LHCN-M2 (cell line): ENCODE measurements around the gene CD320. TPM values are rescaled to one million over a fixed set of nuclear protein-coding genes. Genes with fewer than 3 reads are reported as not detected.
"Not testable (repeated sequence)": the region's sequence is repeated elsewhere in the genome, so short reads cannot be mapped to it uniquely, and the experiment has no call there.

Source experiments
- DNase-seq: peaks from one replicate; pipeline ENCODE4 v3.0.0-alpha.2; 2012; ENCODE audit warnings: low read depth
- polyA plus RNA-seq: library from polyadenylated mRNA; unstranded; fragments of >200 nt; gene quantifications from one replicate; pipeline ENCODE4 v1.2.1, GENCODE V29; 2012; ENCODE audit warnings: missing spikeins
- total RNA-seq: library from RNA; depleted of rRNA; stranded (reverse); fragments of >200 nt; gene quantifications from 2 replicates; pipeline ENCODE4 v1.2.3, GENCODE V29; 2014; rRNA removed

Gene CD320
- 157 and 165 TPM in 2 replicates for total RNA-seq
- polyA plus RNA-seq: 38.7 TPM

DNA sequence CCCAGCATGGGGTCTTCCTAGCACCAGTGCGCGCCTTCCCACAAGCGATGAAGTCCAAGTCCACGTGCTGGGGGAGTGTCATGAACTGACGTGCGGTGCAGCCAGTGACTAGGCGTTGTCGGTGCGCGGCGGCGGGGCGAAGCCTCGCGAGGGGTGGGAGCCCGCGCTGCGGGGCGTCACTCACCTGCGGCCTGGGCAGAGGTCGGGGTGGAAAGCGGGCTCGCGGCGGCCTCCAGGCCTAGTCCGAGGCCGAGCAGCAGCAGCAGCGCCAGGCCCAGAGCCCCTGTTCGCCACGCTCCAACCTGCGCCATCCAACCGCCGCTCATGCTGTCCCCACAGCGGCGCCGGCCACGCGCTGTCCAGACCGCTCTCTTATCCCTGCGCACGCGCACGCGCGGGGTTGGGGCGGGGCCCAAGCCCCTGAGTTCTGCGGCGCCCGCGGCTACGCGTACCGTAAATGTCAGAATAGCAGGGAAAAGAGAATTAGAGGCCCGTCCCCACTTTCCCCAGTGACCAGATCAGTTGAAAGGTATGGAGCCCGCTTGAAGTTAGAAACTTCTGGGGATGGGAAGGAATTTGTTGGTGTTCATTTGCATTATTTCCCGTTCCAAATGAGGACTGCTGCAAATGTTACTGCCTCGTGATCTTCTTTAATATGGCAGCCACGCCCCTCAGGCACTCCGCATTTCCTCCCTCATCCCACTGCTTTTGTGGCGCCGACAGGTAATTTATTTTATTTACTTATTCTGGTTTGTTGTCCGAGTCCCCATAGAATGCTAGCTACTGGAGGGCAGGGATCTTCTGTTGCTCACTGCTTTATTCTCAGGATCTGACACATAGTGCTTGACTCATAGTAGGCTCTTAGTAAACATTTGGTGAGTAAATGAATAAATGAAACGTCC, at the start of gene CD320:
Gene CD320 (minus strand): TSS at position 394 of the 902 bp plus-strand sequence. CDS start 68 bp downstream, at position 326.
- DNase-seq: peak; percentile 87

DNA sequence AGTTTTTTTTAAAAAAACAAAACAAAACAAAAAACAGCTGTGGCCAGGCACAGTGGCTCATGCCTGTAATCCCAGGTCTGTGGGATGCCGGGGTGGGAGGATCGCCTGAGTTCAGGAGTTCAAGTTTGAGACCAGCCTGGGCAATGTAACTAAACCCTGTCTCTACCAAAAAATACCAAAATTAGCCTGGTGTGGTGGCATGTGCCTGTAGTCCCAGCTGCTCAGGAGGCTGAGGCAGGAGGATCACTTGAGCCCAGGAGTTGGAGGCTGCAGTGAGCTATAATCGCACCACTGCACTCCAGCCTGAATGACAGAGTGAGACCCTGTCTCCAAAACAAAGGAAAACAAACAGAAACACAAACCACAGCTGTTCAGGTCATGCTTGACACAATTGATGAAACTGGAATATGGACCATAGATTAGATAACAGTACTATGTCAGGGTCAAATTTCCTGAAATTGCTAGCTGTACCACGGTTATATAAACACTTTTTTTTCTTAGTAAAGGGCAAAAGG, 48.9 kb upstream of the CD320 start:
- peak; percentile 80 for DNase-seq

DNA sequence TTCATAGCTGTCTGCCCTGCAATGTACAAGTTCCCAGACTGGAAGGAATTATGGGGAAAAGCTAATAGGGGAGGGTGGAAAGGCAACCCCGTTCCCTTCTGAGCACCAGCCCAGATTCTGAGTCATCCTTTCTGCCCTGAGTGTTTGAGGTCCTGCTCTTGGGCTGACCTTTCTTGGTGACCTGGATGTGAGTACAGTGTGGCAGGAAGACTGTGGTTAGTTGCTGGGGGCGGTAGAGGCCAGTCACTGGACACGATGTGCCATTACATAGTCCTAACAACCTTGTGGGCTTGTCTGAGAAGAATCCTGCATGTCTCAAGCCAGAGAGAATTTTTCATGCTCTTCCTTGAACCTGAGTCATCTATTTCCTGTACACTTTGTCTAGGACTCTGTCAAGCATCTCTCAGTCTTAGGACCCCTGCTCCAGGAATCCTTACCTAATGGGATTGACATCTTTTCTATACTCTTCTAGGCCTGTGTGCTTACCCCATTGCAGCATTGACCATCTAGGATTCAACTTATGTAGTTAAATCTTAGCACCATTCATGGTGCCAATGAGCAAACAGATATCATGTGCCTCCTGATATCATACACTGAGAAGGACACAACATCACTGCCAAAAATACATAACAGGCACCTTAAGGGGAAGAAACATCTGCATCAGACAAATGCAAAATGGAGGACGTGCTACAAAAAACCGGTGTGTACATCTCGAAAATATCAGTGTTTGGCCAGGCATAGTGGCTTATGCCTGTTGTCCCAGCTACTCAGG, 47.7 kb upstream of the CD320 start:
- peak; percentile 100 for DNase-seq

DNA sequence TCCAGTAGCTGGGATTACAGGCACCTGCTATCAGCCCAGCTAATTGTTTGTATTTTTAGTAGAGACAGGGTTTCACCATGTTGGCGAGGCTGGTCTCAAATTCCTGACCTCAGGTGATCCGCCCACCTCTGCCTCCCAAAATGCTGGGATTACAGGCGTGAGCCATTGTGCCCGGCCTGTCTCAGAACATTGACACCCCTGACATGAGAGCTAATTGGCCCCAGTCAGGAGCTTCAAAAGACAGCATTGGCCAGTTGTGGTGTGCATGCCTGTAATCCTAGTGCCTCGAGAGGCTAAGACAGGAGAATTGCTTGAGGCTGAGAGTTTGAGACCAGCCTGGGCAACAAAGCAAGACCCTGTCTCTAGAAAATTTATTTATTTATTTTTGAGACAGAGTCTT, 44.7 kb upstream of the CD320 start:
- DNase-seq: not testable (repeated sequence)

DNA sequence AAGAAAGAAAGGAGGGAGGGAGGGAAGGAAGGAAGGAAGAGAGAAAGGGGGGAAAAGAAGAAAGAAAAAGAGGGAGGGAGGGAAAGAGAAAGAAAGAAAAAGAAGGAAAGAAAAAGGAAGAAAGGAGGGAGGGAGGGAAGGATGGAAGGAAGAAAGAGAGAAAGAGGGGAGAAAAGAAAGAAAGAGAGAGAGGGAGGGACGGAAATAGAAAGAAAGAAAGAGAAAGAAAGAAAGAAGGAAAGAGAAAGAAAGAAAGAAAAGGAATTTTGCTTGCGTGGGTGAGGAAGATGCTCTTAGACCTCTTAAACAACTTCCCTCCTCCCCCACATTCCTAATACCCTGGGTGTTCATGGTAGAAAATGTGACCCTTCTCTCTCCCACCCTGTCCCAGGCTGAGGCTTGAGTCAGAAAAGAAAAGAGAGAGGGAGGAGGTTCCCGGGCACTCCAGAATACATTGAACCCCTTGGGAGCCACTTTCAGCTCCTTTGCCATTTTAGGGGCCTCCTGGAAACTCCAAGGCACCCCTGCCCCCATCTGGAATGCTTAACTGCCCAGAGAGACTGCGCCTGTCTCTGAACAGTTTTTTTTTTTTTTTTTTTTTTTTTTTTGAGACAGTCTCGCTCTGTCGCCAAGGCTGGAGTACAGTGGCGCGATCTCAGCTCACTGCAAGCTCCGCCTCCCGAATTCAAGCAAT, 44.1 kb upstream of the CD320 start:
- DNase-seq: no peak

DNA sequence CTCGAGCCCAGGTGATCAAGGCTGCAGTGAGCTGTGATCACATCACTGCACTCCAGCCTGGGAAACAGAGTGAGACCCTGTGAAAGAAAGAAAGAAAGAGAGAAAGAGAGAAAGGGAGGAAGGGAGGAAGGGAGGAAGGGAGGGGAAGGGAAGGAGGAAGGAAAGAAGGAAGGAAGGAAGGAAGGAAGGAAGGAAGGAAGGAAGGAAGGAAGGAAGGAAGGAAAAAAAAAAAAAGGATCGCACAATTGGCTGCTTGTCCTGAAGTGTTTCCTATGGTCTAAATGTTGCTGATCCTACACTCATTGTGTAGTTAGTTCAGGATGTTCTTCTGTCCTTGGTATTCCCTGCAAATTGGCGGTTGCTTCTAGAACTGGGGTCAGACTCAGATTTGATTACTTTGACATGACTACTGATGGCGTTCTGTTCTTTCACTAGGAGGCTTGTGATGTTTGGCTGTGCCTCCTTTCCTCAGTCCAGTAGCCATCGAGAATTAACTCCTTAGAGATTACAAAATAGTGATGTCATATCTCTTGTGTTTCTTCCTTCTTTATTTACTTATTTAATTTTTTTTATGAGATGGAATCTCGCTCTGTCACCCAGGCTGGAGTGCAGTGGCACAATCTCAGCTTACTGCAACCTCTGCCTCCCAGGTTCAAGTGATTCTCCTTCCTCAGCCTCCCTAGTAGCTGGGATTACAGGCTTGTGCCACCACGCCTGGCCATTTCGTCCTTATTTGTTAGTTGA, 41.6 kb upstream of the CD320 start:
- DNase-seq: not testable (repeated sequence)

DNA sequence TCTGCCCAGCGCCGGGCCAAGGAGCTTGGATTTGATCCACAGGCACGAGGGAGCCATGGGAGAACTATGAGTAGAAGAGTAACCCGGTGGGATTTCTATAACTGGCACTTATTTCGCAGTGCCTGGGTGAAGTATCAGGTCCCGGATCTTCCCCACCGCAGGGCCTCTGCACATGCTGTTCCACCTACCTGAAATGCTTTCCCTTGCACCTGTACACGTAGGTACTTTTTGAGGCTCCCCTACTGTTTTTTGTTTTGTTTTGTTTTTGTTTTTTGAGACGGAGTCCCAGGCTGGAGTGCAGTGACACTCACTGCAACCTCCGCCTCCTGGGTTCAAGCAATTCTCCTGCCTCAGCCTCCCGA, 35.3 kb upstream of the CD320 start:
- no peak for DNase-seq

DNA sequence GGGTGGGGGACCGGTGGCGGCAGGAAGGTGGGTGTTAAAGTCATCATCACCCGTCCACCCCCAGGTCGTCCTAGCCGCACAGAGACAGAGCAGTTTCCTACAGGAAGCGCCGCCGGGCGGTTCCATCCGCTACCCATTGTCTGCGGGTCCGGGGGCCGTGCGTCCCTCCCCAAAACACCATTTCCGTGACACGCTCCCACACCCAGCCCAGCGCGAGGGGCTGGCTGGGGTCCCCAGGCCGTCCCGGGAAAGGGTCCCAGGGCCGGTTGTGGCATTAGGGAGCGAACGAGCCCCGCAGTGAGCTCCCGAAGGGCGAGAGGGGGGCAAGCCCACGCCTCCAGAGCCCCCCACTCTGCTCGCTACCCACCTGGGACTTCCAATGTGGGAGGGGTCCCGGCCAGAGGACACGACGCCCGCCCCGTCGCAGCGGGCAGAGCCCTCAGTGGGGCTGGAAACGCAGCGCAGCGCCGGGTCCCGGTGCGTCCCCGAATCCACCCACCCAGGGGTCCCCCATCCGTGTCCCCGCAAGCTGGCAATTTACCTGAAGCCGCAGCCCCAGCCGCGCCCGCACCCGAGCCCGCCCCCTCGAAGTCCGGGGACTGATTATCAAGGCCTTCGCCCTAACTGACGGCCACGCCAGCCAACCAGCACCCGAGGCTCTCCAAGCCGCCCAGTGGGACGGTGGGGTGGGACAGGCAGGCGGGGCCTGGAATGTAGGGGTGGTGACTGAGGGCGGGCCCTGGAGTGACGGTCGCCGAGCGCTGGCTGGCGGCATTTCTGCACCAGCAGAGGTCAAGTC, 34.7 kb upstream of the CD320 start, which contains the start of gene KANK3:
Gene KANK3 (minus strand): TSS at position 579 of the 799 bp plus-strand sequence. CDS start 5,434 bp downstream, outside the sequence.
- peak; percentile 79 for DNase-seq

DNA sequence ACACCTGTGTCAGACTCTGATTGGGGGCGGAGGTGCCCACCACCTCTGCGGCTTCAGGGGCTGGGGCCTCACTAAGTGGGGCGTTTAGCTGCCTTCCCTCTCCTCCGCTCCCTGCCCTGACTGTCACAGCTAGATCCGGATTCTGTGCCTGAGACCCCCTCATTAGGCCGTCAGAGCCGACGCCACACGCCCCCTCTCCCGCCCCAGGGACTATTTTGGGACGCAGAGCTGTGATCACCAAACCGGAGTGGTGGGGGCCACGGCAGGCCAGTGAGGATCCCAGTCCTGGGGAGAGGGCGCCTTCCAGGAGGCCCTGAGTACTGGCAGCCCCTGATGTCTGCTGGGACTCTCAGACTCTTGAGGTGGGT, 34.1 kb upstream of the CD320 start:
- no peak for DNase-seq

DNA sequence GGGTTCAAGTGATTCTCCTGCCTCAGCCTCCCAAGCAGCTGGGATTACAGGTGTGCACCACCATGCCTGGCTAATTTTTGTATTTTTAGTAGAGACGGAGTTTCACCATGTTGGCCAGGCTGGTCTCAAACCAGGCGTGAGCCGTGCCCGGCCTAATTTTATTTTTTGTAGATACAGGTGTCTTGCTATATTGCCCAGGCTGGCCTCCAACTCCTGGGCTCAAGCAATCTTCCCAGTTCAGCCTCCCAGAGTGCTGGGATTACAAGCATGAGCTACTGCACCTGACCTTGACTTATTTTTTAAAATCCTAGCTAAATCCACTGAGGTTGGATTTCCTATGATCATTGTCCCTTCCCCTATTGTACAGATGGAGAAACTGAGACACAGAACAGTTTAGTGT, 33.3 kb upstream of the CD320 start:
- not testable (repeated sequence) for DNase-seq

DNA sequence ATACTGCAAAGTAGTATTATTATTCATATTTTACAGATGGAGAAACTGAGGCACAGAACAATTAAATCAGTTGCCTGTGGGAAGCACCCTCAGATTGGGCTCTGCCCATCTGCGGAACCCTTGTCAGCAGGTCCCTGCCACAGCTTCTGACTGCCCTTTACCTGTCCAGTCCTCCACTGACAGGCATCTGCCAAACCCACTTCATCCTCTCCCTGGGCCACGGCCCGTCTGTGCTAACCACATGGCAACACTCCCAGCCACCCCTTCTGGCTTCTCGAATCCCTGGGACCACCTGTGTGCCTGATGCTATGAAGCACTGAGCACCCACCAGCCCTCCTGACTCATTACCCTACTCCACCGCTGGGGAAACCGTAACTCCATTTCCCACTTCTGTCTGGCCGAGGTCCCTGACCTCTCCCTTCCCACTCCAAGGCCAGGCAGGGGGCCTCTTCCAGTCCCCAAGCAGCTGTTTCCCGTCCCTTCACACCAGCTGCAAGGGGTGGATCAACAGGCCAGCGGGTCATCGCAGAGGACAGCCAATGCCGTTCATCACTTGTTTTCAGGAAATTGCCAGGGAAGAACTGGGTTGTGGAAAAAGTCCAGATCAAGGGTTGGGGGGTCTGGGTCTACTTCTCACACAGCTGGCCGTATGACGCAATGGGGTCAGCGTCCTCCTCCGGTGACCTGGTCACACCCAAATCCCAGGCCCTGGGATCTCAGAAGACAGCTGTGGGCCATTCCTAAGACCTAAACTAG, 32.4 kb upstream of the CD320 start:
- DNase-seq: no peak

DNA sequence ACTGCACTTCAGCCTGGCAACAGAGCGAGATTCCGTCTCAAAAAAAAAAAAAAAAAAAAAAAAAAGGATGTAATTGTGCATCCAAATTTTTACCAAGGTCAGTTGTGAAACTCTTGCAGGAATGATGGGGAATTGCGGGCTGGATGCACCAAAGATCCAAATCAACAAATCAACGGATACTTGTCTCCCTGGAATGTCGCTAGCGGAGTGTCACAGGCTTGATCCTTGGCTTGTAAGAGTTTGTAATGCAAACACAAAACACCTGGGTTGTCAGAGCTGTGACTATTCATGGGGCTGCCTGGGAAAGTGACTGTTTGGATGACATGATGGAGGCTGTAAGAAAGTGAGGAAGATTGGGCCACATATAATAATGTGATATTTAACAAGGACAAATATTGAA, 30.7 kb upstream of the CD320 start:
- DNase-seq: no peak

DNA sequence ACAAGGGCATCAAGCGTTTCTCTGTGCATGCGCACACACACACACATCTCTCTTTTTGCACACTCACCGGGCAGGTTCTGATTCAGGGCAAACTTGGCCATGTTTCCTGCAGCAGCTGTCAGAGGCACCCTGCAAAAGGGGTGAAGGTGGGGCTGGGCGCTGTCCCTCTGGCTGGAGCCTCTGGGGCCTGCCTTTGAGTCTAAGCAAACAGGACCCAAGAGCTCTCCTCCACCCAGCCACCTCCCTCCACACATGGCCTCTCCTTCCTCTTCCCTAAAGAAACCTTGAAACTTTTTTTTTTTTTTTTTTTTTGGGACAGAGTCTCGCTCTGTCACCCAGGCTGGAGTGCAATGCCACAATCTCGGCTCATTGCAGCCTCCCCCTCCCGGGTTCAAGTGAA, 29.6 kb upstream of the CD320 start:
- no peak for DNase-seq

DNA sequence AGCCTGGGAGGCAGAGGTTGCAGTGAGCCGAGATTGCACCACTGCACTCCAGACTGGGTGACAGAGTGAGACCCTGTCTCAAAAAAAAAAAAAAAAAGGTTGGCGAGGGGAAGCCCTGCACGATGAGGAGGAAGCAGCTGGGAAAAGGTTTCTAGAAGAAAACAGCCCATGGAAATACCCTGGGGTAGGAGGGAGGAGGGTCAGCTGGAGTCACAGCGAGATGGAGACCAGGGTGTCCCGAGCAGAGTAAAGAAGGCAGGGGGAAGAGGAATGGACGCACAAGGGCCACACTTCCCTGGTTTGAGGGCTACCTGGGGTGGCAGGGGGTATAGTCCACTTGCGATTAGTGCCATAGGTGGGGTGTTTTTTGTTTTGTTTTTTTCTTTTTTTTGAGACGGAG, 28.5 kb upstream of the CD320 start:
- no peak for DNase-seq

DNA sequence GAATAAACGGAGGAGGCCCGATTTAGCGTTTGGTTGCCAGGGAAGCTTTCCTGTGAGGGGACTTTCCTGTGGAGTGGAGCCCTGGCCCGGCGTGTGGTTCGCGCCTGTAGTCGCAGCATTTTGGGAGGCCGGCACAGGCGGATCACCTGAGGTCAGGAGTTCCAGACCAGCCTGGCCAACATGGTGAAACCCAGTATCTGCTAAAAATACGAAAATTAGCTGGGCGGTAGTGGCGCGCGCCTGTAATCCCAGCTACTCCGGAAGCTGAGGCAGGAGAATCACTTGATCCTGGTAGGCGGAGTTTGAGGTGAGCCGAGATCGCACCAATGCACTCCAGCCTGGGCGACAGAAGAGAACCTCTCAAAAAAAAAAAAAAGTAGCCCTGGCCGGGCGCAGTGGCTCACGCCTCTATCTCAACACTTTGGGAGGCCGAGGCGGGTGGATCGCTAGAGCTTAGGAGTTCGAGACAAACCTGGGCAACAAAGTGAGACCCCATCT, 28.0 kb upstream of the CD320 start:
- no peak for DNase-seq

DNA sequence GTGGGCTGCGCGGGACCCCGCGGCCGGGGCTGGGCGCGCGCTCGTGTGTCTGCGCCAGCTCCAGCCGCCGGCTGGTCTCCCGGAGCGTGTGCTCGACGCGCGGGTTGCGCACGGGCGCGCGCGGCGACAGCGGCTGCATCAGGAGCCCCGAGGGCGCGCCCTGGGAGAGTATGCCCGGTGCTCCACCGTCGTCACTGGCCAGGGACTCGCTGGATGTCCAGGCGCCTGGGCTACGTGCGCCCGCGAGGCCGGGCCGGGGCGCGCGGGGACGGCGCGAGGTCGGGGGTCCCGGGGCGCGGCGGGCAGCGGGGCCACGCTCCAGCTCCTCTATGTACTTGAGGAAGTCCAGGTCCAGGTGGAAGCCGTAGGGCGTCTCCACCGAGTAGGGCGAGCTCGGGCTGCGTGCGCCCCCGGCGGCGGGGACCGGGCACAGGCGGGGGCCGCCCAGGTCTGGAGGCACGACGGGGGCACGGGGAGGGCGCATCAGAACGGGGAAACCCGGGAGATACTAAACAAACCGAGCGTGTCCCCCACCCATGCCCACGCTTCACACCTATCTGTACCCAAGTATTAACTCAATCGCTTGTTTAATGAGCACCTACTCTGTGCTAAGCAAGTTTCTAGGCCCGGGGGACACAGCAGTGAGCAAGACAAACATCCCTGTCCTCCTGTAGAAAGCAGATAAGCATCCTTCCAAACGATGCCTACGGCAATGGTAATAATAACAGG, 27.3 kb upstream of the CD320 start:
- no peak for DNase-seq

DNA sequence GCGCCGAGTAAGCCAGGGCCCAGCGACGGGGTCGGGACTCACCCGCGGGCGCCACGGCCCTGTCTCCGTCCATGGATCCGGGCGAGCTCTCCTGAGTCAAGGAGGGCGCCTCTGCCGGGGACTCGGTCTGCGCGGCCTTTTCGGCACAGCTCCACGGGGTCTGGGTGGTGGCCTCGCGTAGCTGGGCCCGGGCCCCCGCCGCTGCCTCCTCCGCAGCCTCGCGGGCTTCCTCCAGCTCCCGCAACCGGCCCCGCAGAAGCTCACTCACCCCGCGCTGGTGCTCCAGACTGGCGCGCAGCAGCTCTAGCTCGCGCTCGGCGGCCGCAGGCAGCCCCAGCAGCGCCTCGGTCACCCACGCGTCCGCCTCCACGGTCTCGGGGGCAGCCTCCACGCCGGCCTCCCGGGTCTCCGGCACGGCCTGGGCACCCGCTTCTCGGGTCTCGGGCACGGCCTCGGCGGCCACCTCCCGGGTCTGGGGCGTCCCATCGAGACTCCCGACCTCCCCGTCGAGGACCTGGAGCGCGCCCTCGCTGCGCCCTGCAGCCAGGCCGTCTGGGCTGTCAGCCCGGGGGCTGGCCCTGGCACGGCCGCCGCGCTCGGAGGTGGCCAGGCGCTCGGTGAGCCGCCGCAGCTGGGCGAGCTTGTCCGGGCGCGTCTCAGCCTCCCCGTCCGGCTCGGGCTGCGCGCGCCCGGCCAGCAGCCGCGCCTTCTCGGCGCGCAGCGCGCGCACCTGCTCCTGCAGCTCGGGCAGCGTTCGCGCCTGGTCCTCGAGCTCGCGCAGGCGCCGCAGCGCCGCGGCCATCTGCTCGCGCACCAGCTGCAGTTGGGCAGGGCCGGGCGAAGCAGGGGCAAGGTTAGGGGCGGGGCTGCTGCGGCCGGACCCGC, 26.5 kb upstream of the CD320 start:
- peak; percentile 74 for DNase-seq
